Breast epithelium (tissue), 3 donors: Measurements from ENCODE around the gene FOXC2.

ENCODE experiments used
- POLR2A ChIP-seq: fragments of 450-650 bp; IDR thresholded peaks from one replicate; pipeline ENCODE4 v1.6.1; 2016; ENCODE audit warnings: antibody characterized with exemption, mild to moderate bottlenecking, moderate library complexity
- TF ChIP-seq, protein P1 (sequence below), 3 donors: fragments of 450-650 bp; IDR thresholded peaks; one replicate each; pipeline ENCODE4 v1.5.1; 2016 to 2017; ENCODE audit warnings: antibody characterized with exemption in 3 of 3, mild to moderate bottlenecking in 3 of 3, moderate library complexity in 3 of 3

- TF ChIP-seq, protein P1, sequence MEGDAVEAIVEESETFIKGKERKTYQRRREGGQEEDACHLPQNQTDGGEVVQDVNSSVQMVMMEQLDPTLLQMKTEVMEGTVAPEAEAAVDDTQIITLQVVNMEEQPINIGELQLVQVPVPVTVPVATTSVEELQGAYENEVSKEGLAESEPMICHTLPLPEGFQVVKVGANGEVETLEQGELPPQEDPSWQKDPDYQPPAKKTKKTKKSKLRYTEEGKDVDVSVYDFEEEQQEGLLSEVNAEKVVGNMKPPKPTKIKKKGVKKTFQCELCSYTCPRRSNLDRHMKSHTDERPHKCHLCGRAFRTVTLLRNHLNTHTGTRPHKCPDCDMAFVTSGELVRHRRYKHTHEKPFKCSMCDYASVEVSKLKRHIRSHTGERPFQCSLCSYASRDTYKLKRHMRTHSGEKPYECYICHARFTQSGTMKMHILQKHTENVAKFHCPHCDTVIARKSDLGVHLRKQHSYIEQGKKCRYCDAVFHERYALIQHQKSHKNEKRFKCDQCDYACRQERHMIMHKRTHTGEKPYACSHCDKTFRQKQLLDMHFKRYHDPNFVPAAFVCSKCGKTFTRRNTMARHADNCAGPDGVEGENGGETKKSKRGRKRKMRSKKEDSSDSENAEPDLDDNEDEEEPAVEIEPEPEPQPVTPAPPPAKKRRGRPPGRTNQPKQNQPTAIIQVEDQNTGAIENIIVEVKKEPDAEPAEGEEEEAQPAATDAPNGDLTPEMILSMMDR (IDR thresholded peaks at IDR 0.05) = no peak
- TF ChIP-seq POLR2A = no peak
Measured at GRCh38 chr16:86533076-86533475, 33.6 kb upstream of the FOXC2 start.
